GM23248 (cell line): ENCODE measurements around the gene SKI.

Experiments
- EZH2 ChIP-seq: fragments of 200-600 bp; sonication (generic); IDR thresholded peaks from 2 replicates; pipeline ENCODE4 v1.6.1; 2018; ENCODE audit warnings: antibody characterized with exemption, mild to moderate bottlenecking; ENCODE audit not compliant: insufficient read depth, poor library complexity, severe bottlenecking
- EZH2phosphoT487 ChIP-seq: fragments of 200-600 bp; sonication (generic); IDR thresholded peaks from 2 replicates; pipeline ENCODE4 v1.6.1; 2018; ENCODE audit warnings: antibody characterized with exemption, moderate library complexity, mild to moderate bottlenecking, low read depth; ENCODE audit not compliant: insufficient read depth

DNA sequence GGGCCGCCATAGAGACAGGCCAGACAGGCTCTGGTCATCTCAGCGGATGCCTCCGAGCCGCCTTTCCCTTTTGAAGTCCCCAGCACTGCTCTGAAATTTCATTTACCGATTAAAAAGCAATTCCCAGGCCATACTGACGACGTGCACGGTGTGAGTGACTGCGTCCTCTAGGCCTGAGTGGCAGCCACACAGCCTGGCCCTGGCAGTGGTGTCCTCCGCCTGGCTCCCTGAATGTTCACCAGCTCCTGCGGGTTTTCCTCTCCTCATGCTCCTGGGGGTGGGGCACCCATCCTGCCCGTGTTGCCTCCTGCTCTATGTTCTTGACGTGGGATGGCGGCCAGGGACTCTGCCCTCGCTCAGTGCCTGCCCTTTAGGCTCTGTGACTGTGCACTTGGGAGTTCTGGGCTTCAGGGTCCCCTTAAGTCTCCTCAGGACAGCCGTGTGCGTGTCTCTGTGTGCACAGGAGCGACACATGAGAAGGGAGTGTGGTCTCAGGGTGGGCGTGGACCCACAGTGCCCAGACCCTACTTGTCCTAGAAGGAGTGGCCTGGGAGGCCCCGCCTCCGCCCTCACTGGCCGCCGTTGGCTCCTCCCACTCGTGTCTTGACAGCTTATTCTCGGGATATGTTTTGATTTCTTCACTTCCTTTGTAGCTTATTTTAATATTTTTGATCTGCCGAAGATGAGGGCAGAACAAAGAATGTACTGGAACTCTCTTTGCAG lies 3.6 kb downstream of the SKI start:
- TF ChIP-seq EZH2 (no peak), EZH2phosphoT487 (no peak)
